HG02884 (cell line): ENCODE measurements around the gene LYST.

Experiments used
- ATAC-seq: cut with Tn5 transposase; IDR thresholded peaks from one replicate; pipeline ENCODE4 v1.9.1; 2021; ENCODE audit warnings: mild to moderate bottlenecking, moderate library complexity; ENCODE audit not compliant: unreplicated experiment

LYST gene

GRCh38 chr1:235888119-235888643, 21.5 kb upstream of the LYST start:
- peak; percentile 78 for ATAC-seq

- peak; percentile 25 for ATAC-seq
Measured at GRCh38 chr1:235887676-235888075, 21.0 kb upstream of the LYST start.

GRCh38 chr1:235885655-235886262, 19.1 kb upstream of the LYST start:
- ATAC-seq, result no peak

GRCh38 chr1:235883261-235883927, 16.7 kb upstream of the LYST start:
- ATAC-seq, result no peak

- ATAC-seq, result no peak
Measured at GRCh38 chr1:235882816-235883215, 16.1 kb upstream of the LYST start.

- no peak for ATAC-seq
Measured at GRCh38 chr1:235881930-235882700, 15.4 kb upstream of the LYST start.

GRCh38 chr1:235878082-235878811, 11.5 kb upstream of the LYST start:
- no peak for ATAC-seq

- ATAC-seq, result no peak
Measured at GRCh38 chr1:235876402-235876841, 9.7 kb upstream of the LYST start.

- no peak for ATAC-seq
Measured at GRCh38 chr1:235875036-235875597, 8.4 kb upstream of the LYST start.

- no peak for ATAC-seq
Measured at GRCh38 chr1:235874261-235874660, 7.6 kb upstream of the LYST start.

GRCh38 chr1:235873571-235873970, 6.9 kb upstream of the LYST start:
- ATAC-seq, result no peak

- ATAC-seq, result no peak
Measured at GRCh38 chr1:235873045-235873444, 6.3 kb upstream of the LYST start.

GRCh38 chr1:235872270-235872669, 5.6 kb upstream of the LYST start:
- no peak for ATAC-seq

GRCh38 chr1:235867903-235868469, 1.3 kb upstream of the LYST start:
- ATAC-seq, result peak; percentile 18

- peak; percentile 75 for ATAC-seq
Measured at GRCh38 chr1:235866913-235867845, 473 bp upstream of the LYST start.

- peak; percentile 1 for ATAC-seq
Measured at GRCh38 chr1:235865565-235866204, 1.0 kb downstream of the LYST start.

- ATAC-seq, result no peak
Measured at GRCh38 chr1:235864931-235865525, 1.7 kb downstream of the LYST start.

GRCh38 chr1:235864469-235864868, 2.2 kb downstream of the LYST start:
- ATAC-seq, result no peak
